Ramos (cell line): ENCODE results near the gene TCEA2.

Experiments
- in situ Hi-C: fragments of 300-500 bp; cut with MboI; formaldehyde crosslinking; loops from one replicate; pipeline ENCODE4 v1.14.3; 2022; ENCODE audit warnings: low sequenced_read_pairs; ENCODE audit not compliant: unreplicated experiment

Gene TCEA2

DNA sequence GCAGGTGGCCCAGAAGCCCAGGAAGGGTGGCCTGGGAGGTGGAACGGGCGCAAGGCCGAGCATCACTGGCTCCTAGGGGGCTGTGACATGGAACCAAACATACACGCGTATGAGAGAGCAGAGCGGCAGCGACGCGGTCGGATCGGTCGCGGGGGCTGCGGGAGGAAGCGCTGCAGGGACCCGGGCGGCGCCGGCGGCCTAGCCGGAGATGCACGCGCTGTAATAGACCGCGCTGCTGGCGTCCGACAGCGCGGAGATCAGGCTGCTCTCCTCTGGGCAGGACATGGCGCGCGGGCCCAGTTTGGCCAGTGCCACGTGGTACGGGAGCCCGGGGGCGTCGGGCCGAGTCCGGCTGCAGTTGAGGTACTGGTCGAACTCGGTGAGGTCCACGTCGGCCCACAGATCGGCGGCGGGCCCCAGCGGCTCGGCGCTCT lies 15.0 kb upstream of the TCEA2 start:
- in situ Hi-C loops: loop anchor here (10.0 kb wide), 1 partner anchor 77 kb away; no protein-coding TSS in a partner anchor

DNA sequence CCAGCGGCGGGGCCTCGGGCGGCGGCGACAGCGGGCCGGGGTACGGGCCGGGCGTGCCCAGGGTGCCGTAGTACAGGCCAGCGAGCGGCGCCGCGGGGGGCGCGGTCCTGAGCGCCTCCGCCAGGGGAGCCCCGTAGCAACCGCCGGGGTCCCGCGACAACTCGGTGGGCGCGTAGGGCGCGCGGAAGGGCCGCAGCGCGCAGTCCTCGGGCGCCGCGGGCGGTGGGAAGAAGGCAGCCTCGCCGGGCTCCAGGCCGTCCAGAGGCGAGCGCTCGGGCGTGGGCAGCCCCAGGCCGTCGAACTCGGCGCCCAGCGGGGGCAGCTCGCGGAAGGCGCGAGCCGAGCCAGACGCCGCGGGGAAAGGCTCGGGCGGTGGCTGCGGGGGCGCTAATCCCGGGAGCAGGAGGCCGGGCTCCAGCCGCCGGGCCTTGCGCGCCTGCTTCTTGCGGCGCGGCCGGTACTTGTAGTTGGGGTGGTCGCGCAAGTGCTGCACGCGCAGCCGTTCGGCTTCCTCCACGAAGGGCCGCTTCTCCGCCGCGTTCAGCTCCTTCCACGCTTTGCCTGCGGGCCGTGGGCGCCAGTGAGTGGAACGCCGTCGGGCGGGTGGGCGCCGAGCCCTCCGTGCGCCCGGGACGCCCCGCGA lies 14.5 kb upstream of the TCEA2 start:
- in situ Hi-C loops: loop anchor here (10.0 kb wide), 1 partner anchor 76 kb away; no protein-coding TSS in a partner anchor

DNA sequence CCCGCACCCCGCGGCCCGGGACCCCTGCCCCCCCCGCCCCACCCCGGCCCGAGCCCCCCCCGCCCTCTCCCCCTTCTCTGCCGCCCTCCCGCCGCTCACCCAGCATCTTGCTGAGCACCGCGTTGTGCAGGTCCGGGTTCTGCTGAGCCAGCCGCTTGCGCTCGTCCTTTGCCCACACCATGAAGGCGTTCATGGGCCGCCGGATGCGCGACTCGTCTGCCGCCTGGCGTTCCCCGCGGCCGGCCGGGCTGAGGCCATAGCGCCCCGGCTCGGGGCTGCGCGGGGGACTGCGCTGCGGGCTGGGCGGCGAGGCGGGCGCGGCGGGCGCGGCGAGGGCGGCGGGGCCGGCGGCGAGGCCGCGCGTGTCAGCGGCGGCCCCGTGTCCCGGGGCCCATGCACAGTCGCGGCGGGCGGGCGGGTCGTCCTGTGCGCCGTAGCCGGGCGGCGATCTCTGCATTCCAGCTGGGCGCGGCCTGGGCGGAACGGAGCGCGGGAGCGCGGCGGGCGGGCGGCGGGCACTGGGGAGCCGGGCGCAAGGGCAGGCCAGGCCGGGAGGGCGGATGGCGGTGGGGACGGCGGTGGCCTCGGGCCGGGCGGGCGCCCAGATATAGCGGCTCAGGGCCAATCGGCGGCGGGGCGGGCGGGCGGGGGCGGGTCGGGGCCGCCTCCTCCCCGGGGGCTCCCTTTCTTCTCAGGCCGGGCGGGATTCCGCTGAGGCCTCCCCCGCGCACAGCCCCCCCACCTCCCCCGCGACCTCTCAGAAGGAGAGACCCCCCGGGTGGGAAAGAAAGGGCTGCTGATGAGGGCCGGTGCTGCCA lies 13.7 kb upstream of the TCEA2 start, which contains the start of gene SOX18:
SOX18 (minus strand) TSS at position 580 of the 818 bp plus-strand sequence; CDS start at position 457, 123 bp downstream.
- in situ Hi-C loops: loop anchor here (10.0 kb wide), 1 partner anchor 76 kb away; no protein-coding TSS in a partner anchor

DNA sequence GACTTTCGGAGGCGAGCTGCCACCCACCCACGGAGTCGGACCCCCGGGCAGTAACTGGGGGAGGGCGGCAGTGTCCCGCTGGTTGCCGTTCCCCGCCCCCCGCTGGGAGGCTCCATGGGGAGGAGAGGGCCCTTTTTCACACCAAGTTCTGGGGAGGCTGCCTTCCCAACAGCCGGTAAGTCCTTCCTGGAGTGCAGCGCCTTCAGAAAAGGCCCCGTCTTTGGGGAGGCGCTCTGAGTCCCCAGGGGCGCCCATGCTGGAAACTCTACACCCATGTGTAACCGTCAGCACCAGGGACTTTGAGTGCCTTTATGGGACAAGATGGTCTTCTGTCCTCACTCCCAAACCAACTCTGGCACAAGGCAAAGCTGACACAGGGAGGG lies 13.1 kb upstream of the TCEA2 start:
- in situ Hi-C loops: loop anchor here (10.0 kb wide), 1 partner anchor 75 kb away; no protein-coding TSS in a partner anchor

DNA sequence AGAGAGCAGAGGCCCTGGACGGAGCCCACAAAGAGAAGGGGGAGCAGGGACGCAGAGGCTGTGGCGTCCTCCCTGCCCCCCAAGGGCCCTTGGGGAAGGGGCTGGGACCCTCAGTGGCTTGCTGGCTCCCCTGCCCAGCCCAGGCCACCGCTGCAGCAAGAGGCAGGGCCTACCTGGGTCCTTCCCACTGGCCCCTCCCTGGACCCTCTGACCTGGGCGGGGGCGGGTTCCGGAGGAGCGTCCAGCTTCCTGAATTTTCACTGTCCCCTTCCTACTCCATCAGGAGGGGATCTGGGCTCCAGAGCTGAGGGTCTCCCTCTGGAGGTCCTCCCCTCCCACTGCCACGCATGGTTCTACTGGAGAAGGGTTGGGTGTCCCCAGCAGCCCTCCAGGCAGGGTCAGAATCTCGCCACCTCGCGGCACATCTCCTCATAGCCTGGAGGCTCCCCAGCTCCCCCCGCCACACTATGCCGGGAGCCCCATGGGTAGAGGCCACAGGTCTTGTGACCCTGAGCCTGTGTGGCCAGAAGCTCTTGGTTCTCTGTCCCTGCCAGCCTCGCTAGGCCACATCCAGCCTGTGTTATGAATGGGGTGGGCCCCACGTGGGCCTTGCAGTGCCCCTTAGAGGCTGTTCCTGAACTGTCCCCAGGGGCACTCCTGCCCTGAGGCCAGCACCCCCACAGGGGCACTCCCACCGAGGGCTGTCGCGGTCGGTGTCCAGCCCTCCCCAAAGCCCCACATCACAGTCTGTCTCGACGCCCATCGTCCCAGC lies 12.6 kb upstream of the TCEA2 start:
- in situ Hi-C loops: no loop called here

DNA sequence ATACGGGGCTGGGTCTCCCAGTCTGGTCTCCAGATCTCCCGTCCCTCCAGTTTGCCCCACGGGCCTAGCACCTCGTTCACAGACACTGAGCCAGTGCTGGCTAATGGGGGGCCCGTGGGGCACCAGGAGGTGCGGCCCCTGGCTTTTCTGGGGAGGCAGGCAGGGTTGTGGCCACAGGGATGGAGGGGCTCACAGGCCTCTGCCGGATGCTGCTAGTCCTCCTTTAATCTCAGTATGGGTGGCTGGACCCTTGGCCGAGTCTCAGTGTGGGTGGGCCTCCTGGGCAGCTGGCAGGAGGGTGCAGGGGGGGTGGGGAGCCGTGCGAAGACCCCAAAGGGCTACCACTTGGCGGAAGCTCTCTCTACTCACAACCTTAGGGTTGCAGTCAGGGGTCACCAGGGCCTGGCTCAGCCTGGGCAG lies 12.0 kb upstream of the TCEA2 start:
- in situ Hi-C loops: no loop called here

DNA sequence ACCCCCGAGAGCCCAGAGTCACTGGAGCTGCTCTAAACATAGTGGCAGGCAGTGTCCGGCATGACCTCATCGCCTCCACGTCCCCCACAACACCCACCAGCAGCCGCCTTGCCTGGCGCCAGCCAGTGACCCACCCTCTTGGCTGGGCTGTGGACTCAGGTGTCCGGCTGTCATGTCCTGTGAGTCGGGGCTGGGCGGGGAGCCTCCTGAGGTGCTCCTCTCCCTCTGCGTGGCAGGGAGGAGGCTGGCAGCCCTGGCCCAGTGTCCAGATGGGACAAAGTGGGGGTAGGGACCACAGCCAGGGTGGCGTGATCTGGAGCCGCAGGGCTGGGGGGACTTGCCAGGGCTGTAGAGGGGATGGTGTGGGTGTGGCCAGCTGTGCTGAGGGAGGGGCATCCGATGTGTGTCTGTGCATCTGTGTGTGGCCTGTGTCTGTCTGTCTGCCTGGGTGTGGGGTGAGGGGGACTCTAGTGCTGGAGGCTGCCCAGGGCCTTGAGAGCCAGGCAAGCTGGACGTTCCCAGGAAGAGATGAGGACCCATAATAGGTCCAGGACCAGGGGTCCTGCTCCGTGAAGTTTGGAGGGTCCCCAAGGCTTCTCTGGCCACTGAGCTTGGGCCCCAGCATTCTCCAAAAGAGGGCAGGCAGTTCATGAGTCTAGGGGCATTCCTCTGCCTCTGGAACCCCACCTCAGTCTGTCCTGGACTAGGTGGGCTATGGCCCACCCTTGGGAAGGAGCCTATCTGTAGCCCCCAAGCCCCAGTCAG lies 11.3 kb upstream of the TCEA2 start:
- in situ Hi-C loops: no loop called here

DNA sequence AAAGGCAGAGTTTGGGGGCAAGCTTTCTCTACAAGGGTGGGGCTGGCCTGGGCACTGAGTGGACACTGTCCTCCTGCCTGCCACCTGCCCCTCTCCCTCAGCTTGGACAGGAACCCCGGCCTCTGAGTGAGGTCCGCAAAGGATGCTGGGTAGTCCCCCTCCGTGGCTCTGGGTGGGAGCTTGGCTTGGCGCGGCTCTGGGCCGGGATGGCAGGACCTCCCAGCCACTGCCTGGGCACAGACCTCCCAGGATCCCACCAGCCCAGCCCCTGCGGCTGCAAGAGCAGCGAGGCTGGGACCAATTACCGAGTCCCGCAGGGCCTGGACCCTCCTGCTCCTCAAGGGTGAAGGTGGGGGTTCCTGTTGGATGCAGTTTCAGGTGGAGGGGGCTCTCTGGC lies 10.7 kb upstream of the TCEA2 start:
- in situ Hi-C loops: no loop called here

DNA sequence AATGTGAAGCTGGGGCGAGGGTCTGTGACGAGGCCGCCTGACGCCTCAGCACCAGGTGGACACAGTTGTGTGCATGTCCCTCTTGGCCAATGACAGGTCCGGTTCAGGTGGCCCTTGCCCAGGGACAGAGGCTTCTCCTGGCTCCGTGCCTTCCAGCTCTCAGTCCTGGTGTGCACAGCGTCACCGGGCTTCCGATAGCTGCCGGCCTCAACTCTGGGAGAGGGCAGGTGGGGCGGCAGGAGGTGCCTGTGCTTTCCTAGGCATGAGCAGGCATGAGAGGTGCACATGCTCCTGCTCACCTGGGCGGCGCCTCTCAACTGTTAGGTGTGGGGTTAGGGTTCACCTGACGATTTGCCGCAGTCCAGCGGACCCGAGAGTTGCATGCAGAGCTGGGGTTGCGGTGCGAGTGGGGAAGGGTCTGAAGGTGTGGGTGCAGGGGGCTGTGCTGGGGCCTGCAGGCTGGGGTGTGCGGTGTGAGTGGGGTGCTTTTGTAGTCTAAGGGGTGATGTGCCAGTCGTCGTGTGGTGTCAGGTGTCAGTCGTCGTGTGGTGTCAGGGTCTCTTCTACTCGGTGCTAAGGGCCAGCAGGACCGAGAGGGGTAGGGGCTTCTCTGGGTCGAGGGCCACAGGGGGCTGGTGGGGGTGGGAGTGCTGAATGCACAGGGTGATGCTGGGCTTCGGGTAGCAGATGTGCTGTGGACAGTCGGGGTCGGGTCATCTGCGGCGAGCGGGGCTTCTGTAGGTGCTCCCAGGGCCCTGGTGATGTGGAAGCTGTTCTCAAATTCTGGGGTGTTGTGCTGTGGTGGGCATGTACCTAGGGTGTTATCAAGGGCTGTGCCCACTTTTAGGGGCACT lies 9.8 kb upstream of the TCEA2 start:
- in situ Hi-C loops: no loop called here

DNA sequence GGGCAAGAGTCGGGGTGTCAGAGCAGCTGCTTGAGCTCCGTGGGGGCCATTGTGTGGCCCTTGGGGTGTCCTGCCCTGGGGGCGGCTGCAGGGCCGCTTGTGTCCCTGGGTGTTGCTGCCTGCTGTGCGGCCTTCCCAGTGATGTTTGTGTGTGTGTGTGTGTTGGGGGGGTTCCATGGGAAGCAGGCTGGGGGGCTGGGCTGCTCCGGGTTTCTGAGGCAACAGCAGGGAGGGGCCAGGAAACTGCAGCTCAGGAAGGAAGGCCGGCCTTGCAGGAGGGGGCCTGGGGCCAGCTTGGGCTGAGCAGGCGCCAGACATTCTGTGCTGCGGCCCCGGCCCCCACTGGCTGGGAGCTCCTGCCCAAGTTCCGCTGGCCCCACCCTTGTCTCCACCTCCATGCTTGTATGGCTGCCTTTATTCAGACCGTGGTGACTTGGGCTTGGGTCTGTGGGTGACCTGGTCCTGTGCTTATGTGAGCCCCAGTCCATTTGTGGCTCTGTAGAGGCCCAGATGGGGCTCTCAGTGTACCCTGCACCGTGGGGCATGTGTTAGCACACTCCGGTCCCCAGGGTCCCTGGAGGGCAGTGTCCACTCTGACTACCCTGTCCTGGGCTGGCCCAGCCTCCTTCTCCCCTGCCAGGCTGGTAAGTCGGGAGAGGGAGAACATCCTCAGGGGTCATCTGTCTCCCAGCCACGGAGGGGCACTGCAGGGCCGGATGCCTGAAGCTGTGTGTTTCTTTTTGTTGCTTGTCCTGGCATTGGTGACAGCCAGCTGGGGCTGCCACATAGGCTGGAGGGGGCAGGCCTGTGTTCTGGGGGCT lies 8.9 kb upstream of the TCEA2 start:
- in situ Hi-C loops: no loop called here

DNA sequence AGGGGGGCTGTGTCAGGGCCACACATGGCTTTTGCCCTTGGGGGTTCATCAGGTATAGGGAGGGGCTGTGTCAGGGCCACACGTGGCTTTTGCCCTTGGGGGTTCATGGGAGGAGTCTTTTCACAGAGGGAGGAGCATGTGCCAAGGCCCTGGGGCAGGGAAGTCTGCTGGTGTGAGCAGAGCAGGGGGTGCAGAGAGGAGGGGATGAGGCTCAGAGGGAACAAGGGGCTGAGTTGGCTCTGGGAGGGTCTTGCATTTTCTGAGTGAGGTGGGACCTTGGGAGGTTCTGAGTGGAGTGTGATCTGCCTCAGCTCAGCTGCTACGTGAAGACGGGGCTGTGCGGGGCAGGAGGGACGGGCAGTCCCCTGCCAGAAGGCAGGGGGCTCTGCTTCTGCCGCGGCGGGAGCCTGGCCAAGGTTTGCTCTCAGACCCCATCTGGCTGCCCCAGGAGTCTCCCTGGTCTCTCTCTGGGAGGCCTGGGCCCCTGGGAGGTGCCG lies 7.6 kb upstream of the TCEA2 start:
- in situ Hi-C loops: no loop called here

DNA sequence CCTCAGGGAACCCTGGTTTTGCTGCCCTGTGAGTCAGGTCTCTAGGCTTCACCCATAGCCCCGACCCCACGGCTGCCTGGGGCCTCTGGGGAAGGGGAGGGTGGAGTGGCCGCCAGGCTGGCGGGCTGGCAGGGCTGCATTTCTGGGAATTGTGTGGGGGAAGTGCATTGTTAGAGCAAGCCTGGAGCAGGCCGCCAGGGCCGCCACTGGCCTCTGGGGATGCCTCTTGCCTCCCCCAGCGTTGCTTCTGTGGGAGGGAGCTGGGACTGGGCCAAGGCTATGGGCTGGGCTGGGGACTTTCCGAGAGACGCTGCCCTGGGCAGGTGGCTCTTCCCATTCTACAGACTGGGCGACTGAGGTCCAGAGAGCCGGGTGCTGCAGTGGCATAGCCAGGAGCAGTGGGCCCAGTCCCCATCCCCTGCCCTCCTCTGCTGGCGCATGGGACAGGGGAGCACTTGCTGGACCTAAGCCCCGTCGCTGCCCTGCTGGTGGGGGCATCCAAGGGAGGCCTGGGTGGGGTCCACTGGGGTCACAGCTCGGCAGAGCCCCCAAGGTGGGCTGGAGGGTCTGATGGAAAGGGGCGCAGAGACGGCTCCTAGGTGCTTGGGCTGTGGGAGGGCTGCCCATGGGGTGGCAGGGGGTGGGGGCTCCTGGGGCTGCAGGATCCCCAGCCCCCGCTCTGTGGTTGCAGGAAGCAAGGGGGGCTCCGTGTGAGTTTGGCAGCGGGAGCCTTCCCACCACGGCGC lies 6.9 kb upstream of the TCEA2 start:
- in situ Hi-C loops: no loop called here

DNA sequence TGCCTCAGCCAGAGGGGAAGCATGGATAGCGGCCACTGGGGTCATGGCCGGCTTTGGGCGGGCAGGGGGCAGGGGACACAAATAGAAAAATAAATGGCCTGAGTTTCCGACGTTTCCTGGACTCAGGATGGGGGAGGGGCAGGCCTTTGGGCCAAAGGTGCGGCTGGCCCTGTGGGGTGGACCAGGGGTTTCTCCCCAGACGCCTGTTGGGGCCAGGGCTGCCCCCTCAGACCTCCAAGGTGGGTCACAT lies 6.4 kb upstream of the TCEA2 start:
- in situ Hi-C loops: no loop called here

DNA sequence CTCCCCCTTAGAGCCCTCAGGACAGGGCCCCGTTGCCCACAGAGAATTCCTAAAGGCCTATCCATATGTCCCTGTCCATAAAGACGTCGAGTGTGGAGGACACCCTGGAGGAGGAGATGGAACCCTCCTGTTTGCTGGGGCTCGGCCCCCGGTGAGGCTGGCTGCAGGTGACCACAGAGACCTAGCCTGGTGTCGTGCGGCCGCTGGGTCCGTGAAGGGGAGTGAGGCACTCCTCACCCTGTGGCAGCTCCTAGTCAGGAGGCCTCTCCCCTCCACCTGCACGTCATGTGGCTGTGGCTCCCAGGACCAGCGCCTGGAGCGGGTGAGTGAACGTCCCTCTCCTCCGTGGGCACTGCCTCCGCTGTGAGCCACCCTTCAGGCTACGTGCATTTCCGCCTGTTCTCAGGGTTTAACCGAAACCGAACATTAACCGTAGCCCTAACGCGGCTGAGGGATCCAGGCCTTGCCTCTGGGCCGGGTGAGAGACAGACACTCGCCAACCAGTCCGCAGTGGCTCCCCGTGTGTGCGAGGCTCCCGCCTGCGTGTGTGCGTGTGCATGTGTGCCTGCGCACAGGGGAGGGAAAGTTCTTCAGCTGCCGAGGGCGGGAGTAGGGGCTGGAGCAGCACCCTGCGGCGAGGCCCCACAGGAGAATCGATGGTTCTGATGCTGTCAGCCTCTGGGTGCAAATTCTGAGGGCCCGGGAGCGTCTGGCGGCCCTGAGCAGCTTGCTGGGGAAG lies 5.9 kb upstream of the TCEA2 start:
- in situ Hi-C loops: no loop called here

DNA sequence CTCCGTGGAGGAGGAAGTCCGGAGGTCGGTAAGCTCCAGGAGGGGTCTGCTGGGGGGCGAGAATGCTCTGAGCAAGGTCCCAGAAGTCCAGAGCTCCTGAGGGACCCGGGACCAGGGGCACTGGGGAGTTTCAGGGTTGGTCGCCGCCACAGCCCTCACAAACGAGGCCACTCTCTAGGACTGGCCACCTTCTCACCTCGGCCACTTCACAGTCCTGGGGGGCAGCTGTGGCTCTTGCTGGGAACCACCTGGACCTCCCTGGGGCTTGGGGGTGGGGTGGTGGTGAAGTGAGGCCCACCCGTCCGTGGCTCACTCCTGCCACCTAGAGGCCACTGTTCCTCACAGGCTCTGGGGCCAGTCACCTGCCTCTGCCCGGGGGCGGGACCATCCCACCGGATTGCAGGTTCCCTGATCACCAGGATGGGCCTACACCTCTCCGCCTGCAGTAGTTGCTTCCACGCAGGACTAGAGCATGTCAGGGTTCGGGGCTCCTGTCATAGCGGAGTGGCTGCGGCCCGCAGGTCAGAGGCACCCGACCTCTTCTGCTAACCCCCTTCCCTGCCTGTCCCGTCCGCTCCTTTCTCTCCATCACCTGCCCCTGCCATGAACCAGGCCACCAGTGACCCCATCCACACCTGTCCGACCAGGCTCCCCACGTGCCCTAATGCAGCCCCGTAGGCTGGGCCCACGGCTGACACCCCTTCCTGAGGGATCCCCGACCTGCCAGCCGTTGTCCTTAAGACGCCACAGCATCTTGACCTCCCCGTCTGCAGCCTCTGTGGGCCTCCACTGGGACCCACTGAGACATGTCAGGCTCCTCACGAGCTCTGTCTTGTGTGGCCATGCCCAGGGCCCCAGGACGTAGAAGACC lies 5.1 kb upstream of the TCEA2 start:
- in situ Hi-C loops: no loop called here

DNA sequence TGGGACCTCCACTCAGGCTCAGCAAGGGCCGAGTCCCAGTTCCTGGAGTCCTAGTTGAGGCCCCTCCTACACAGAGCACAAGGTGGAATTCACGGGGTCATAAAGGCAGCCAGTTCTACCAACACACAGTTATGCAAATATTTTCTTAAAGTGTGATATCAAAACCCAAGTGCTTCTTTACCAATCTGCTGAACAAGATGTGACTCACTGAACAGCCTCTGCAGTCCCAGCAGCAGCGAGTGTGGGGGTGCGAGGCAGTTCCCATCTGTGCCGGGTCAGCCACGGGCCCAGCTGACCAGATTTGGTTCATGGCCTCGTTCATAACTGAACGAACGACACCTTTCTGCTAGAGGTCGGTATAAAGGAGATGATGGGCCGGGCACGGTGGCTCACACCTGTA lies 4.5 kb upstream of the TCEA2 start:
- in situ Hi-C loops: no loop called here
